UCSD-AML1 (cell line): ENCODE results near the gene SLC45A2.
"Not testable (repeated sequence)": the region's sequence is repeated elsewhere in the genome, so short reads cannot be mapped to it uniquely, and the experiment has no call there.

Experiments used
- DNase-seq: peaks from one replicate; lab custom pipeline; 2025; ENCODE audit not compliant: unreplicated experiment; lab: John Stamatoyannopoulos, UW

Gene SLC45A2

GRCh38 chr5:33969572-33970452 is 14.7 kb downstream of the SLC45A2 start:
- DNase-seq: peak; percentile 35

- DNase-seq: no peak
Observed at GRCh38 chr5:33968211-33969005, 16.1 kb downstream of the SLC45A2 start.

GRCh38 chr5:33966805-33967204 is 17.7 kb downstream of the SLC45A2 start:
- no peak for DNase-seq

DNA sequence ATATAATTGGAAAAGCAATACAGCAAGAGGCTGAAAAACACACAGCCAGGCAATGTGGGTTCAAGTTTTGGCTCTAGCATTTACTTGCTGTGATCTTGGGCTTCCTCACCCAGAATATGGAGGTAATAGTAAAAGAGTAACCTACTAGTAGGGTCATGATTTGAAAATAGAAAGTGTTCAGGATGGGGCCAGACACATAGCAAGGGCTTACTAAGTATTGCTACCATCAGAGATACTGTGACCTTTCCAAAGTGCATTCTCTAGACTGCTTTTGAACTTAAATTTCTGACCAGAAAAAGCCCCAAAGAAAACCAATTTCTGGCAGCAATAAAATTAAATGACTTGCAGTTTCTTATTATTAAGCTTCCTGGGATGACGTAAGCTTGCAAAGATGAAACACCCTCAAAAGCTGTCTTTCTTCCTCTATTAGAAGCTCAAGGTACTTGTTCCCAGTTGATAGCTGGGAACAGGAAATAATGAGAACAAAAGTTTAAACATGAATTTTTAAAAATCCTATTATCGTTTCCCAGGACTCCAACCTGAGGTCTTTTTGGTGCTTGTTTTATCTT is 20.3 kb downstream of the SLC45A2 start:
- DNase-seq: no peak

DNA sequence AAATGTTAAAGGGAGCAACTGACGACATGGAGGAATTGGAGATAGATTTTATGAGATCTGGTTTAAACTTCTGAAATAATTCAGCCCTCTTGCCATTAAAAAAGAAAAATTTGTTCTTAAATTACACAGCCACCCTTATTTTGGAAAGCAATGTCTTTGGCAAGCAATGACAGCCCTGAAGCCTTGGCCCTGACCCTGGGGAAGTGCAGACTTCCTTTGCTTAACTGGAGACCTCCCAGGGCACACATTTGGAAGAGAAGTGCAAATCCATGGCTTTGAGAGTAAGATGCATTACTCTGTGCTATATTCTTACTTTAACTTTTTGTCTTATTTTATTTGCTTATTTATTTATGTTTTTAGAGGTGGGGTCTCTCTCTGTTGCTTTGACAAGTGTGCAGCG is 26.3 kb downstream of the SLC45A2 start:
- no peak for DNase-seq

DNA sequence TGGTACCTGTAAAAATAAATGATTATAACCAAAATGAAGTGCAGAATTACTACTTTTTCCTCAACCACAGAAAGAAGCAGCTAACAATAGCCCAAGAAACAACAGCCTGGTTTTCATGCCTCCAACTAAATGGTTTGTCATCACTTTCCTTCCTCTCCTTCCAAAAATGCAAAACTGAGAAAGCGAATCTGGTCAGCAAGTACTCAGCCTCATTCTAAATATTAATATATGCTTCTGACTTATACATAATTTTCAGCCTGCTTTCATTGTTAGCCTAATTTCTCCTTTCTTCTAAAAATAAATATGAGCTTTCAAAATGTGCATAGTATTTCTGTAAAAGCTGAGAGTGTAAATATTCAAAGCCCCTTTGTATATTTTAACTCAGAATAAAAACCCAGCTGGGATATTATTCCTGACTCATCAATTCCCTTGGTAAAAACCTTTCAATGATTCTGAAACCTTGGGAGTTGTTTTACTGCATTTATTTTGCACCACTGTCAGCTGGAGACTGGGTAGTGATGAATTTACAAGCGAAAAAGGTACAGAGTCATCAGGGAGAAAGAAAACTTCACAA is 26.8 kb downstream of the SLC45A2 start:
- no peak for DNase-seq

DNA sequence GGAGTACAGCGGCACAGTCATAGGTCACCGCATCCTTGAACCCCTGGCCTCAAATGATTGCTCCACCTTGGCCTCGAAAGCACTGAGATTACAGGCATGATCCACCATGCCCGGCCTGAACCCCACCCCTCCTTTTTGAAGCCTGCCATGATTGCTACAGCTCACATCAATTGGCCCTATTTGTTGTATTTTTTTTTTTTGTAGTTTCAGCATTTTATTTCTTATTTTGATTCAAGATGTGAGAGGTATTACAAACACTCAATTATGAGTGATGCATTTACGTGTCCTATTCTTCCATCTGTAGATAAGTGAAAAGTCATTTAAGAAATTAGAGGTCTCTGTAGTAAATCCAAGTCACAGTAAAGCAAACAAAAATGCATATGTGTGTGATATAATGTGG is 32.3 kb downstream of the SLC45A2 start:
- DNase-seq: not testable (repeated sequence)

- DNase-seq: no peak
Observed at GRCh38 chr5:33944543-33945132, 39.9 kb downstream of the SLC45A2 start.

DNA sequence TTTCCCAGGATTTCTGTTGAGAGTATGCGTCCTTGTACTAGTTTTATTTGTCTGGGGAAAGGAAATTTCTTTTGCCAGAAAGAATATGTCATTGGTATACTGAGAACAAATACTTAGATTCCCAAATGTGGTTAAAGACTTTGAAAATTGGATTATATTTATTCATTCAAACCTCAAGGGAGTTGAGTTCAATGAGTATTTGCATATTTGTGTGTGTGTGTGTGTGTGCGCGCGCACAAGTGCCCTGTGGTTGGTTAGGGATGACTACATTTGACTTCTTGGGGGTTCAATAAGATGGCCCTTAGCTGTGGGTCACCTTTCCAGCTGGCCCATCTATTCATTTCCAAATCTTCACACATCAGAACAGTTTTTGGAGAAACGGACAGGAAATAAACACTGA is 43.4 kb downstream of the SLC45A2 start:
- no peak for DNase-seq

DNA sequence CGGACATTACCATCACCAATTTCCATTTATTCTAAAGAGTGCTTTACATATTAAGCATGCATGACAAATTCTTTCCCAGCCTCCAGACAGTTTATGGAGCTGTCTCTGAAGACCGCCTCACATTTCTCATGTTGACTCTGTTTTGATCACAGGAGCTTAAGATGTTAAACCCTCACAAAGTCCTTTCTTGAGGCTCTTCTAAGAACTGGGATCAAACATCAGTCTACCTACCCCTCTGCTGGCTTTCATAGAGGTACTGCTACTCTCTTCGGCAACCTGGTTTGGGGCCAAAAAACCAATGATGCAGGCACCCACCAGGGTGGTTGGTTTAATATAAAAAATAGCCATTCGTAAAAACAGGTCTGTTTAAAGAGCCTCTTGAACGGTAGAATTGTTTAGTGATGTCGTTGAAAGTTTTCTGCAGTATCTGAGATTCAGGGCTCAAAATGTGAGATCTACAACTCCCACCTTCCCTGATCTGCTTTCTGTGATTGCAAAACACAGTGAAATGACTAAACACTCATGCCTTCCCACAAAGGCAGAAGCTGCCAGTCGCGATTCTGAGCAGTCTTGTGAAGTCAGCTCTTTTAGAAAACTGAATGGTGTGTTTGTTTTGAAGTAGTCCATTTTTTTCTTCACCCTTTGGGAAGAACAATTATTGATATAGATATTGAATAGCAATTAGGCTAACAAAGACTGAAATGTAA is 44.8 kb downstream of the SLC45A2 start:
- no peak for DNase-seq

GRCh38 chr5:33938881-33939280 is 45.6 kb downstream of the SLC45A2 start:
- DNase-seq: no peak

DNA sequence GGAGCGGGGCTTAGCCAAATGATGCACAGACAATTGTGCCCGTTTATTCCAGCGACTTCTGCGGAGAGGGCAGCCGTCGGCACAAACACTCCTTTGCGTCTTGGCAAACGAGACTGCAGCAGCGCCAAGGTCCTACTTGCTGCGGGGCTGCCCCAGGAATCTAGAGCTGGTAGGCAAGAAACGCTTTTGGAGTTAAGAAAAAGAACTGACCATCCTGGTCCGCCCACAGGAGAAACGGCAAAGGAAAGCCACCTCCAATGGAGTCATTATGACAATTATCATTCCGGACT is 46.0 kb downstream of the SLC45A2 start:
- no peak for DNase-seq

- no peak for DNase-seq
Observed at GRCh38 chr5:33937707-33938506, 46.6 kb downstream of the SLC45A2 start.

DNA sequence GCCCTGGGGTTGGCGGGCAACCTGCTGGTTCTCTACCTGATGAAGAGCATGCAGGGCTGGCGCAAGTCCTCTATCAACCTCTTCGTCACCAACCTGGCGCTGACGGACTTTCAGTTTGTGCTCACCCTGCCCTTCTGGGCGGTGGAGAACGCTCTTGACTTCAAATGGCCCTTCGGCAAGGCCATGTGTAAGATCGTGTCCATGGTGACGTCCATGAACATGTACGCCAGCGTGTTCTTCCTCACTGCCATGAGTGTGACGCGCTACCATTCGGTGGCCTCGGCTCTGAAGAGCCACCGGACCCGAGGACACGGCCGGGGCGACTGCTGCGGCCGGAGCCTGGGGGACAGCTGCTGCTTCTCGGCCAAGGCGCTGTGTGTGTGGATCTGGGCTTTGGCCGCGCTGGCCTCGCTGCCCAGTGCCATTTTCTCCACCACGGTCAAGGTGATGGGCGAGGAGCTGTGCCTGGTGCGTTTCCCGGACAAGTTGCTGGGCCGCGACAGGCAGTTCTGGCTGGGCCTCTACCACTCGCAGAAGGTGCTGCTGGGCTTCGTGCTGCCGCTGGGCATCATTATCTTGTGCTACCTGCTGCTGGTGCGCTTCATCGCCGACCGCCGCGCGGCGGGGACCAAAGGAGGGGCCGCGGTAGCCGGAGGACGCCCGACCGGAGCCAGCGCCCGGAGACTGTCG is 47.3 kb downstream of the SLC45A2 start:
- DNase-seq: no peak

DNA sequence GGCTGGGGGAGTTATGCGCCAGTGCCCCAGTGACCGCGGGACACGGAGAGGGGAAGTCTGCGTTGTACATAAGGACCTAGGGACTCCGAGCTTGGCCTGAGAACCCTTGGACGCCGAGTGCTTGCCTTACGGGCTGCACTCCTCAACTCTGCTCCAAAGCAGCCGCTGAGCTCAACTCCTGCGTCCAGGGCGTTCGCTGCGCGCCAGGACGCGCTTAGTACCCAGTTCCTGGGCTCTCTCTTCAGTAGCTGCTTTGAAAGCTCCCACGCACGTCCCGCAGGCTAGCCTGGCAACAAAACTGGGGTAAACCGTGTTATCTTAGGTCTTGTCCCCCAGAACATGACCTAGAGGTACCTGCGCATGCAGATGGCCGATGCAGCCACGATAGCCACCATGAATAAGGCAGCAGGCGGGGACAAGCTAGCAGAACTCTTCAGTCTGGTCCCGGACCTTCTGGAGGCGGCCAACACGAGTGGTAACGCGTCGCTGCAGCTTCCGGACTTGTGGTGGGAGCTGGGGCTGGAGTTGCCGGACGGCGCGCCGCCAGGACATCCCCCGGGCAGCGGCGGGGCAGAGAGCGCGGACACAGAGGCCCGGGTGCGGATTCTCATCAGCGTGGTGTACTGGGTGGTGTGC is 48.0 kb downstream of the SLC45A2 start, which contains the start of gene RXFP3:
RXFP3 (plus strand) TSS at position 6 of the 636 bp plus-strand sequence; CDS start at position 361, 355 bp downstream.
- DNase-seq: no peak

DNA sequence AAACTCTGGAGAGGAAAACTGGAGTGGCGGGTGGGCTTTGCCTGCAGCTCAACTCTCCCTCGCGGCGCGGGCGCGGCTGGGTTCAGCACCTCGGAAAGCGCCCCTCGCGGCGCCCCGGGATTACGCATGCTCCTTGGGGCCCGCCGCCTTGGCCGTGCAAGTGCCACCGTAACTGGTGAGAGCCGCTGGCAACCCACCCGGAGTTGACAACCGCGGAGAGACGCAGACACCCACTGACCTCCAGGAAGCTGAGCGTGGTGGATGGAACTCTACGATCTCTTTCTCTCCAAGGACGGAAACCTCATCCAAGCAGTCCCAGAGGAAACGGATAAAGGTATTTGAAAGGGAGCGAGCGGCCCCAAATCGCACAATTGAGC is 48.5 kb downstream of the SLC45A2 start:
- peak; percentile 35 for DNase-seq

DNA sequence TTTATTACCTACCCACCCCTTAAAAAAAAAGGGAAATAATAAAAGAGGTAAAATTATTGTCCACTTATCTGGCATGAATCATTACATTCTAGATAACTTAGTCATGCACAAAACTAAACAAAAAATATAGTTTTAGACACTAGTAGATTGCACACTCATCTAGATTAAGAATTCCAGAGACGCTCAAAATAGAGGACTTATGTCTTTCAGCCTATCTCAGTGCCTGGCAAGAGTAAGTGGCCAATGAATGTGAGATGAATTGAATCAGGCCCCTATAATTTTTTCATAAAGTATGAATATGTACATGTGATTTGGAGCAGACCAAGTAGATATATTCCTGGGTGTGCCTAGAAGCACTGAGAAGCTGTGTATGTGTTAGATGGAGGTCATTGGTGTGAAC is 50.3 kb downstream of the SLC45A2 start:
- no peak for DNase-seq

DNA sequence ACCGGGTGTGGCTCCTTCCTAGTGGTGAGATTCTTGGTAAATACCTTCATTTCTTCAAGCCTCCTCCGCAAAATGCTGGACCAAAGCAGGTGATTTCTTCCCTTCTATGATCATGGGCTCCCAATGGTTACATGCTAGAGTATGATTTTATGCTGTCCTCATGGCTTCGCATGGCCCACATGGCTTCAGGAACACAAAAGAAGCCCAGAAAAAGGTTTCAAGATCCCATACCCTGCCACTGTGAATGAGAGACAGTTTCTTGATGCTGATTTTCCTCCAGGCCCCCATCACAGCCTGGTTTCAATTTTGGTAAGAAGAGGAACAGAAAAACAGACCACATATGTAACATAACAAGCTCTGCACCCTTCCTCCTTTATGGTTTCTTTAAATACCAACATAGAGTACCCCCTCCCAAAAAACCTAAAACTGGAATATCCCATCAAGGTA is 50.7 kb downstream of the SLC45A2 start:
- DNase-seq: no peak

DNA sequence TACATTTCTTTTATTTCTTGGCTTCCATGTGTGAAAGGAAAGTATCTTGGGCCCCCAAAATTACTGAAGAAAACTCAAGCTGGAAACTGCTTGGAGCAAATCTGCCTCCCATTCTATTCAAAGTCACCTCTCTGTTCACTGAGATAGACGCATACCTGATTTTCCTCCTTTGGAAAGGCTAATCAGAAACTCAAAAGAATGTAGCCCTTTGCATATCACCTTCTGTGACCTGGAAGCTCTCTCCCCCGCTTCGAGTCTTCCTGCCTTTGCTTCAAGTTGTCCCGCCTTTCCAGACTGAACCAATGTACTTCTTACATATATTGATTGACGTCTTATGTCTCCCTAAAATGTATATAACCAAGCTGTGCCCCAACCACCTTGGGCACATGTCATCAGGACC is 53.4 kb downstream of the SLC45A2 start:
- no peak for DNase-seq
